K562 (cell line): ENCODE measurements around the gene CCM2. TPM values are rescaled to one million over a fixed set of nuclear protein-coding genes. Genes with fewer than 3 reads are reported as not detected.

Source experiments
- ATAC-seq: fragments of 200-7000 bp; cut with Tn5 transposase; 3 replicates; pipeline ENCODE4 v1.9.1; 2020; ENCODE audit warnings: moderate library complexity
- BruUV-seq: library from RNA; stranded (reverse); fragments of 400-500 nt; replicated peaks from 2 replicates; lab custom pipeline; 2021; lab: Mats Ljungman, UMichigan
- CTCF ChIA-PET: fragments of 300-600 bp; formaldehyde crosslinking; extraction: SDS; loops from one replicate; lab custom pipeline; 2021; ENCODE audit warnings: low intra/inter-chr PET ratio; lab: Yijun Ruan, JAX
- POLR2A ChIA-PET: fragments of 300-600, 350-650 bp; sonication (Branson Sonifier 250); formaldehyde crosslinking; extraction: SDS; loops from one replicate; lab custom pipeline; 2021; ENCODE audit warnings: antibody characterized with exemption, inconsistent platforms; lab: Yijun Ruan, JAX
- DNase-seq, 4 experiments: peaks; one replicate each; pipeline versions ENCODE4 v3.0.0 to v3.0.0-alpha.2; 2011 to 2018; ENCODE audit warnings: low spot score in 3 of 4, mixed read lengths in 3 of 4; ENCODE audit errors: extremely low read depth in 1 of 4
- FAIRE-seq: peaks from 2 replicates; lab custom pipeline; 2011; peaks lifted over from hg19 to GRCh38; lab: Jason Lieb, UNC
- H2AFZ ChIP-seq: 2 replicates; pipeline ENCODE4 v1.6.0; 2011; ENCODE audit warnings: low read depth, low read length, control low read depth, inconsistent platforms
- H3K27ac ChIP-seq: fragments of 200-600 bp; 3 replicates; pipeline ENCODE4 v1.8.0; 2011; ENCODE audit warnings: low read depth, mild to moderate bottlenecking, control low read depth, inconsistent platforms, low read length, moderate library complexity, mixed read lengths; ENCODE audit errors: extremely low read depth
- H3K27me3 ChIP-seq, 2 experiments: fragments of 300-600 bp in 1 of 2; 2 replicates in 1 of 2; 3 replicates in 1 of 2; pipeline versions ENCODE4 v1.6.0 to v1.8.0; 2011; ENCODE audit warnings: inconsistent platforms in 2 of 2, low read length in 2 of 2, mild to moderate bottlenecking in 1 of 2, mixed read lengths in 1 of 2, moderate library complexity in 1 of 2; ENCODE audit not compliant: control insufficient read depth in 2 of 2, insufficient read depth in 2 of 2
- H3K36me3 ChIP-seq: fragments of 300-600 bp; 3 replicates; pipeline ENCODE4 v1.8.0; 2011; ENCODE audit warnings: mild to moderate bottlenecking, low read length, inconsistent platforms; ENCODE audit not compliant: control insufficient read depth, insufficient read depth
- H3K4me1 ChIP-seq, 2 experiments: fragments of 200-600 bp in 1 of 2; replicated peaks in 1 of 2; 2 replicates in 1 of 2; 3 replicates in 1 of 2; pipeline versions ENCODE4 v1.5.1 to v1.8.0; 2011; ENCODE audit warnings: inconsistent platforms in 2 of 2, low read length in 2 of 2, mild to moderate bottlenecking in 1 of 2, mixed read lengths in 1 of 2, moderate library complexity in 1 of 2; ENCODE audit not compliant: control insufficient read depth in 2 of 2, insufficient read depth in 2 of 2
- H3K4me2 ChIP-seq: 2 replicates; pipeline ENCODE4 v1.6.1; 2011; ENCODE audit warnings: low read length, control low read depth, inconsistent platforms, mixed read lengths; ENCODE audit not compliant: insufficient read depth
- H3K4me3 ChIP-seq: fragments of 200-600 bp; sonication (generic), shearing (Covaris generic); 2 replicates; pipeline ENCODE4 v1.5.1; 2016; ENCODE audit warnings: control low read depth, inconsistent platforms
- H3K79me2 ChIP-seq: fragments of 200-600 bp; 3 replicates; pipeline ENCODE4 v1.8.0; 2011; ENCODE audit warnings: low read length, inconsistent platforms; ENCODE audit not compliant: control insufficient read depth, insufficient read depth
- H3K9ac ChIP-seq, 2 experiments: 2 replicates each; pipeline versions ENCODE4 v1.6.0 to v1.6.1; 2011; ENCODE audit warnings: low read depth in 2 of 2, low read length in 2 of 2, control low read depth in 1 of 2, inconsistent platforms in 1 of 2, mild to moderate bottlenecking in 1 of 2, mixed read lengths in 1 of 2; ENCODE audit not compliant: insufficient read depth in 1 of 2
- H3K9me1 ChIP-seq: one replicate; pipeline ENCODE4 v1.6.0; 2011; ENCODE audit warnings: inconsistent platforms, mild to moderate bottlenecking, low read length, moderate library complexity; ENCODE audit not compliant: control insufficient read depth, insufficient read depth
- H3K9me3 ChIP-seq: replicated peaks from 2 replicates; pipeline ENCODE4 v1.5.1; 2011; ENCODE audit warnings: low read depth, low read length, inconsistent platforms; ENCODE audit not compliant: control insufficient read depth, insufficient read depth
- H4K20me1 ChIP-seq: replicated peaks from 2 replicates; pipeline ENCODE4 v1.6.1; 2011; ENCODE audit warnings: low read length, inconsistent platforms, mixed read lengths; ENCODE audit not compliant: control insufficient read depth, insufficient read depth
- CGGBP1 ChIP-seq: fragments of 250-450 bp; sonication (Bioruptor Pico); IDR thresholded peaks from 2 replicates; pipeline ENCODE4 v1.9.0; 2021; ENCODE audit warnings: mild to moderate bottlenecking
- CHD4 ChIP-seq: fragments of 200-600 bp; sonication (generic); IDR thresholded peaks from 3 replicates; pipeline ENCODE4 v1.6.1; 2012; ENCODE audit warnings: low read depth, mild to moderate bottlenecking, mixed read lengths, low read length, inconsistent platforms; ENCODE audit not compliant: insufficient read depth, insufficient replicate concordance, poor library complexity, severe bottlenecking
- E2F4 ChIP-seq: sonication (generic); formaldehyde crosslinking; IDR thresholded peaks from 2 replicates; pipeline ENCODE4 v1.8.0; 2022; ENCODE audit warnings: mild to moderate bottlenecking, low read depth, missing genetic modification reagents
- FOXK1 ChIP-seq: sonication (generic); formaldehyde crosslinking; IDR thresholded peaks from 2 replicates; pipeline ENCODE4 v1.8.0; 2022; ENCODE audit warnings: missing genetic modification reagents, mild to moderate bottlenecking, borderline replicate concordance
- GATA2 ChIP-seq: sonication (generic); formaldehyde crosslinking; IDR thresholded peaks from 2 replicates; pipeline ENCODE4 v1.4.0; 2020; ENCODE audit warnings: mild to moderate bottlenecking, missing genetic modification reagents
- HDGF ChIP-seq: fragments of 450-650 bp; IDR thresholded peaks from 2 replicates; pipeline ENCODE4 v1.6.1; 2016
- RBBP5 ChIP-seq: fragments of 200-600 bp; sonication (generic); IDR thresholded peaks from 2 replicates; pipeline ENCODE4 v1.6.1; 2012; ENCODE audit warnings: borderline replicate concordance, mild to moderate bottlenecking, low read length, control low read depth, inconsistent platforms; ENCODE audit not compliant: insufficient read depth, poor library complexity, severe bottlenecking
- TAF15 ChIP-seq: fragments of 200-400 bp; formaldehyde crosslinking; IDR thresholded peaks from 2 replicates; pipeline ENCODE4 v1.6.1; 2017; ENCODE audit warnings: mild to moderate bottlenecking, low read depth, low read length, moderate library complexity
- YY1 ChIP-seq, 3 experiments: IDR thresholded peaks; 2 replicates each; pipeline ENCODE4 v1.6.1; 2011; ENCODE audit warnings: low read length in 2 of 3, mild to moderate bottlenecking in 2 of 3, moderate library complexity in 2 of 3, borderline replicate concordance in 1 of 3, control low read depth in 1 of 3, low read depth in 1 of 3; ENCODE audit not compliant: insufficient read depth in 3 of 3, insufficient replicate concordance in 2 of 3, control insufficient read depth in 1 of 3, insufficient read length in 1 of 3; ENCODE audit errors: extremely low read depth in 1 of 3
- ZNF274 ChIP-seq: IDR thresholded peaks from 2 replicates; pipeline ENCODE4 v1.6.1; 2011; ENCODE audit warnings: low read depth, mild to moderate bottlenecking, low read length, moderate library complexity, borderline replicate concordance
- ZNF347 ChIP-seq: fragments of 450-650 bp; formaldehyde crosslinking; IDR thresholded peaks from 2 replicates; pipeline ENCODE4 v1.4.0; 2020; ENCODE audit warnings: low read depth, mild to moderate bottlenecking, moderate library complexity
- ZNF609 ChIP-seq: sonication (generic); formaldehyde crosslinking; IDR thresholded peaks from 2 replicates; pipeline ENCODE4 v1.8.1; 2023; ENCODE audit warnings: missing genetic modification reagents, mild to moderate bottlenecking, borderline replicate concordance
- WGBS: fragments of 100-300 bp; shearing (Covaris generic); methylation state at CpG from one replicate; pipeline ENCODE4 v1.1.6; 2016; ENCODE audit warnings: low coverage, mixed read lengths; ENCODE audit not compliant: insufficient coverage; ENCODE audit errors: missing lambda C conversion rate; 5-methylcytosine and 5-hydroxymethylcytosine counted together
- in situ Hi-C: fragments of 300-500 bp; cut with MboI; formaldehyde crosslinking; loops from 4 replicates; pipeline ENCODE4 v1.15.0; 2018; ENCODE audit warnings: inconsistent platforms, mixed read lengths
- intact Hi-C: fragments of 100-400 bp; cut with micrococcal nuclease; formaldehyde crosslinking; loops from 2 replicates; pipeline ENCODE4 v1.14.2; 2022
- polyA plus RNA-seq, 8 experiments: library from polyadenylated mRNA; depleted of rRNA in 4 of 8; stranded (reverse) in 5 of 8; unstranded in 3 of 8; fragments of >200 nt; fragmentation: Nextera tagmentation in 2 of 8; fragmentation: Illumina TruSeq in 1 of 8; extraction: Ambion mirVana in 2 of 8; extraction: Trizol in 1 of 8; gene quantifications; 2 replicates each; pipeline versions ENCODE4 v1.2.1 to v1.2.3, GENCODE V29; 2011 to 2014; ENCODE audit warnings: inconsistent platforms in 1 of 8, missing spikeins in 1 of 8
- total RNA-seq, 7 experiments: library from RNA; depleted of rRNA in 6 of 7; stranded (reverse); fragments of >200 nt in 6 of 7; fragmentation: Illumina TruSeq in 2 of 7; extraction: Trizol in 2 of 7; gene quantifications; 2 replicates each; pipeline versions ENCODE4 v1.2.1 to v1.2.3, GENCODE V29; 2011 to 2021; ENCODE audit warnings: low replicate concordance in 1 of 7

Gene CCM2
- total and polyA plus RNA-seq, 9 of the 15 experiments (the other 6 are each of a cell fraction or from before 2014, with no cell fraction given), result 0.41 to 38.6 (median 25.9) TPM

GRCh38 chr7:45048748-45049147 lies 48.7 kb downstream of the CCM2 start:
- Histone ChIP-seq H3K4me1 (no peaks in the 10 kb centered on the region), H3K27me3 (no peaks in the 10 kb centered on the region), H3K36me3 (peaks cover 47% of the 10 kb centered on the region), H3K4me2 (no peak overlapping the region), H3K27ac (no peak overlapping the region), H2AFZ (no peak overlapping the region), H3K9me1 (no peaks in the 10 kb centered on the region), H3K79me2 (no peaks in the 10 kb centered on the region), H3K4me3 (no peak overlapping the region), H4K20me1 (no peaks in the 10 kb centered on the region), H3K9me3 (no peaks in the 10 kb centered on the region), H3K9ac (no peak overlapping the region)
- WGBS, result 79% methylated on average over 1 of the region's 1 CpG
- ATAC-seq (no peak), DNase-seq (no peak), FAIRE-seq (no peak)
- TF ChIP-seq ZNF274 (no peak), ZNF609 (CRISPR knock-in tag) (no peak), TAF15 (no peak), CGGBP1 (CRISPR knock-in tag) (no peak), ZNF347 (CRISPR knock-in tag) (no peak), YY1 (IDR thresholded peaks at IDR 0.05; ENCODE audit: borderline replicate concordance in 1 of 3, control insufficient read depth in 1 of 3, extremely low read depth in 1 of 3, insufficient read depth in 3 of 3, insufficient read length in 1 of 3, insufficient replicate concordance in 2 of 3, low read depth in 1 of 3, low read length in 2 of 3) (no peak), CHD4 (no peak), HDGF (no peak), GATA2 (no peak), E2F4 (CRISPR knock-in tag) (no peak), RBBP5 (no peak), FOXK1 (CRISPR knock-in tag) (no peak)
- CTCF ChIA-PET, result no interaction called here
- intact Hi-C loops (no loop called here), in situ Hi-C loops (no loop called here)
- POLR2A ChIA-PET, result no interaction called here
- BruUV-seq, result no TSS peak
